HEK293 (cell line): Measurements from ENCODE around the gene KLHDC3.

Experiments
- GLI2 ChIP-seq: fragments of 450-650 bp; formaldehyde crosslinking; IDR thresholded peaks from 2 replicates; pipeline ENCODE4; 2017; ENCODE audit warnings: missing biosample characterization, missing genetic modification characterization, low read depth, borderline replicate concordance
- GLIS2 ChIP-seq: fragments of 450-650 bp; formaldehyde crosslinking; IDR thresholded peaks from 2 replicates; pipeline ENCODE4 v1.5.1; 2016; ENCODE audit warnings: missing biosample characterization, missing genetic modification characterization
- HOXC10 ChIP-seq: sonication (generic); formaldehyde crosslinking; IDR thresholded peaks from 2 replicates; pipeline ENCODE4 v1.8.1; 2023; ENCODE audit warnings: mild to moderate bottlenecking, missing genetic modification reagents
- KLF1 ChIP-seq: fragments of 450-650 bp; formaldehyde crosslinking; IDR thresholded peaks from 2 replicates; pipeline ENCODE4 v1.5.1; 2016; ENCODE audit warnings: missing biosample characterization, missing genetic modification characterization
- KLF9 ChIP-seq: fragments of 450-650 bp; formaldehyde crosslinking; IDR thresholded peaks from 2 replicates; pipeline ENCODE4 v1.5.1; 2016; ENCODE audit warnings: missing biosample characterization, missing genetic modification characterization, low read depth
- MYNN ChIP-seq: fragments of 450-650 bp; formaldehyde crosslinking; IDR thresholded peaks from 2 replicates; pipeline ENCODE4 v1.5.1; 2016; ENCODE audit warnings: missing biosample characterization, missing genetic modification characterization, borderline replicate concordance
- ZBTB48 ChIP-seq: fragments of 450-650 bp; formaldehyde crosslinking; IDR thresholded peaks from 2 replicates; pipeline ENCODE4 v1.5.1; 2016; ENCODE audit warnings: missing biosample characterization, missing genetic modification characterization
- ZBTB7A ChIP-seq: fragments of 450-650 bp; formaldehyde crosslinking; IDR thresholded peaks from 2 replicates; pipeline ENCODE4 v1.5.1; 2016; ENCODE audit warnings: low read depth, missing biosample characterization, missing genetic modification characterization
- ZFP69B ChIP-seq: fragments of 450-650 bp; formaldehyde crosslinking; IDR thresholded peaks from 2 replicates; pipeline ENCODE4 v1.5.1; 2016; ENCODE audit warnings: missing biosample characterization, missing genetic modification characterization
- ZNF10 ChIP-seq: fragments of 450-650 bp; formaldehyde crosslinking; IDR thresholded peaks from 2 replicates; pipeline ENCODE4 v1.5.1; 2017; ENCODE audit warnings: missing biosample characterization, missing genetic modification characterization
- ZNF132 ChIP-seq: fragments of 450-650 bp; formaldehyde crosslinking; IDR thresholded peaks from 2 replicates; pipeline ENCODE4 v1.5.1; 2017; ENCODE audit warnings: missing biosample characterization, missing genetic modification characterization, borderline replicate concordance
- ZNF174 ChIP-seq: fragments of 450-650 bp; formaldehyde crosslinking; IDR thresholded peaks from 2 replicates; pipeline ENCODE4 v1.5.0; 2017; ENCODE audit warnings: missing biosample characterization, mild to moderate bottlenecking, missing genetic modification characterization
- ZNF184 ChIP-seq: fragments of 450-650 bp; IDR thresholded peaks from 2 replicates; pipeline ENCODE4 v1.5.1; 2018; ENCODE audit warnings: missing biosample characterization, mild to moderate bottlenecking, missing genetic modification characterization
- ZNF214 ChIP-seq: fragments of 450-650 bp; formaldehyde crosslinking; IDR thresholded peaks from 2 replicates; pipeline ENCODE4 v1.5.1; 2017; ENCODE audit warnings: missing biosample characterization, mild to moderate bottlenecking, missing genetic modification characterization, borderline replicate concordance
- ZNF23 ChIP-seq: fragments of 450-650 bp; formaldehyde crosslinking; IDR thresholded peaks from 2 replicates; pipeline ENCODE4 v1.5.1; 2016; ENCODE audit warnings: missing biosample characterization, missing genetic modification characterization, borderline replicate concordance
- ZNF24 ChIP-seq: fragments of 450-650 bp; formaldehyde crosslinking; IDR thresholded peaks from 2 replicates; pipeline ENCODE4 v1.5.1; 2016; ENCODE audit warnings: missing biosample characterization, missing genetic modification characterization
- ZNF302 ChIP-seq: fragments of 450-650 bp; formaldehyde crosslinking; IDR thresholded peaks from 2 replicates; pipeline ENCODE4 v1.5.1; 2016; ENCODE audit warnings: missing biosample characterization, missing genetic modification characterization, low read depth
- ZNF311 ChIP-seq: fragments of 450-650 bp; formaldehyde crosslinking; IDR thresholded peaks from 2 replicates; pipeline ENCODE4 v1.5.1; 2017; ENCODE audit warnings: missing biosample characterization, missing genetic modification characterization, borderline replicate concordance
- ZNF341 ChIP-seq: fragments of 450-650 bp; formaldehyde crosslinking; IDR thresholded peaks from 2 replicates; pipeline ENCODE4; 2016; ENCODE audit warnings: low read depth, missing biosample characterization, missing genetic modification characterization
- ZNF530 ChIP-seq: fragments of 450-650 bp; formaldehyde crosslinking; IDR thresholded peaks from 2 replicates; pipeline ENCODE4 v1.5.1; 2016; ENCODE audit warnings: low read depth, missing biosample characterization, missing genetic modification characterization
- ZNF544 ChIP-seq: fragments of 450-650 bp; formaldehyde crosslinking; IDR thresholded peaks from 2 replicates; pipeline ENCODE4 v1.5.0; 2017; ENCODE audit warnings: missing biosample characterization, missing genetic modification characterization
- ZNF549 ChIP-seq: fragments of 450-650 bp; IDR thresholded peaks from 2 replicates; pipeline ENCODE4 v1.5.1; 2018; ENCODE audit warnings: missing biosample characterization, missing genetic modification characterization, mild to moderate bottlenecking, inconsistent platforms, moderate library complexity
- ZNF555 ChIP-seq: fragments of 450-650 bp; formaldehyde crosslinking; conservative IDR thresholded peaks from 2 replicates; pipeline ENCODE4 v1.5.1; 2017; ENCODE audit warnings: missing biosample characterization, mild to moderate bottlenecking, missing genetic modification characterization, inconsistent platforms
- ZNF561 ChIP-seq: fragments of 450-650 bp; IDR thresholded peaks from 2 replicates; pipeline ENCODE4 v1.5.1; 2018; ENCODE audit warnings: missing biosample characterization, missing genetic modification characterization, borderline replicate concordance
- ZNF571 ChIP-seq: fragments of 450-650 bp; formaldehyde crosslinking; IDR thresholded peaks from 2 replicates; pipeline ENCODE4 v1.5.0; 2017; ENCODE audit warnings: missing biosample characterization, missing genetic modification characterization
- ZNF660 ChIP-seq: fragments of 450-650 bp; IDR thresholded peaks from 2 replicates; pipeline ENCODE4 v1.5.1; 2018; ENCODE audit warnings: missing biosample characterization, mild to moderate bottlenecking, missing genetic modification characterization
- ZNF701 ChIP-seq: fragments of 450-650 bp; formaldehyde crosslinking; IDR thresholded peaks from 2 replicates; pipeline ENCODE4 v1.5.1; 2016; ENCODE audit warnings: missing biosample characterization, missing genetic modification characterization
- ZNF747 ChIP-seq: fragments of 450-650 bp; formaldehyde crosslinking; IDR thresholded peaks from 2 replicates; pipeline ENCODE4 v1.5.1; 2016; ENCODE audit warnings: missing biosample characterization, missing genetic modification characterization
- ZNF777 ChIP-seq: fragments of 450-650 bp; formaldehyde crosslinking; IDR thresholded peaks from 2 replicates; pipeline ENCODE4 v1.5.1; 2017; ENCODE audit warnings: missing biosample characterization, missing genetic modification characterization, borderline replicate concordance
- ZNF785 ChIP-seq: fragments of 450-650 bp; formaldehyde crosslinking; IDR thresholded peaks from 2 replicates; pipeline ENCODE4 v1.5.1; 2016; ENCODE audit warnings: missing biosample characterization, missing genetic modification characterization
- TF ChIP-seq, protein P1 (sequence below): fragments of 450-650 bp; formaldehyde crosslinking; IDR thresholded peaks from 2 replicates; pipeline ENCODE4 v1.5.1; 2016; ENCODE audit warnings: missing biosample characterization, missing genetic modification characterization
- TF ChIP-seq, protein P2 (sequence below): fragments of 450-650 bp; formaldehyde crosslinking; IDR thresholded peaks from 2 replicates; pipeline ENCODE4 v1.5.1; 2017; ENCODE audit warnings: missing biosample characterization, missing genetic modification characterization
- TF ChIP-seq, protein P3 (sequence below): fragments of 450-650 bp; formaldehyde crosslinking; IDR thresholded peaks from 2 replicates; pipeline ENCODE4 v1.5.1; 2016; ENCODE audit warnings: missing biosample characterization, missing genetic modification characterization, borderline replicate concordance
- TF ChIP-seq, protein P4 (sequence below): fragments of 450-650 bp; formaldehyde crosslinking; IDR thresholded peaks from 2 replicates; pipeline ENCODE4 v1.5.1; 2016; ENCODE audit warnings: missing biosample characterization, missing genetic modification characterization

KLHDC3 gene

DNA sequence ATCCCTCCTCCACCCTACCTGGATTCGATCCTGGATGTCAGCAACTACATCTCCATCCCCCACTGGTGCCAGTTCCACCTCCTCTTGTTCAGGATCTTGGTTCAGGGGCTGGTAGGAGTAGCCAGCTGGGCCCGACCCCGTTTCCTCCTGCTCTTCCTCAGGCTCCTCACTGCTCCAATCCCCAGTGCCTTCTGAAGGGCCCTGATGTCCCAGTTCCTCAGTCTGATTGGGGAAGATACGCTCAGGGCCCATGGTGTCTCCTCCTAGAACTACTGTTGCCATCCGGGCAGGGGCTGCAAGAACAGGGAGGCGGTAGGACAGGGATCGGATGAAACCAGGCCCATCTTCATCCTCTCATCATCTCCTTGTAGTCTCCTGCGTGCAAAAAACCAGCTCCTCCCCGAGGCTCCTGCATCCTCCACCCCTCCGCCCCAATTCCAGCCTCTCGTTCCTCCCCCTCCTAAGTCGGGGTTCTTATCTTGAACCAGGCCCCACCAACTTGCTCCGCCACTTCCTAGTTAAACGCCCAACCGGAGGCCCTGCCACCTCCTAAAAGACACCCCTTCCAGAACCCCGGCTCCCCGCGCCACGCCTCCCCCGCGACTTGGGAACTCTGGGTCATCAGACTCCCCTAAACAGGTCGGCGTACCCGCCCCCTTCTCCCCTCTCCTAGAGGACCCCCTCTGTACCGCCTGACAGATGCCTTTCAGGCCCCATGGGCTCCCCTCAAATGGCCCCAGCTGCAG, 779 bp upstream of the KLHDC3 start (continued):
- TF ChIP-seq ZNF341 (tag by site-specific recombination) = peak; percentile 57; the same call in 1 of the 2 replicates
- no peak for TF ChIP-seq ZFP69B (tag by site-specific recombination)
- TF ChIP-seq, protein P1, sequence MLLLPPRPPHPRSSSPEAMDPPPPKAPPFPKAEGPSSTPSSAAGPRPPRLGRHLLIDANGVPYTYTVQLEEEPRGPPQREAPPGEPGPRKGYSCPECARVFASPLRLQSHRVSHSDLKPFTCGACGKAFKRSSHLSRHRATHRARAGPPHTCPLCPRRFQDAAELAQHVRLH (tag by site-specific recombination) = peak; percentile 61; the same call in 1 of the 2 replicates
- 0 out of 2 replicates have a peak, but pooled peaks have one; percentile 54 for TF ChIP-seq ZBTB48
- TF ChIP-seq KLF9 (tag by site-specific recombination) = peak; percentile 90
- TF ChIP-seq, protein P2, sequence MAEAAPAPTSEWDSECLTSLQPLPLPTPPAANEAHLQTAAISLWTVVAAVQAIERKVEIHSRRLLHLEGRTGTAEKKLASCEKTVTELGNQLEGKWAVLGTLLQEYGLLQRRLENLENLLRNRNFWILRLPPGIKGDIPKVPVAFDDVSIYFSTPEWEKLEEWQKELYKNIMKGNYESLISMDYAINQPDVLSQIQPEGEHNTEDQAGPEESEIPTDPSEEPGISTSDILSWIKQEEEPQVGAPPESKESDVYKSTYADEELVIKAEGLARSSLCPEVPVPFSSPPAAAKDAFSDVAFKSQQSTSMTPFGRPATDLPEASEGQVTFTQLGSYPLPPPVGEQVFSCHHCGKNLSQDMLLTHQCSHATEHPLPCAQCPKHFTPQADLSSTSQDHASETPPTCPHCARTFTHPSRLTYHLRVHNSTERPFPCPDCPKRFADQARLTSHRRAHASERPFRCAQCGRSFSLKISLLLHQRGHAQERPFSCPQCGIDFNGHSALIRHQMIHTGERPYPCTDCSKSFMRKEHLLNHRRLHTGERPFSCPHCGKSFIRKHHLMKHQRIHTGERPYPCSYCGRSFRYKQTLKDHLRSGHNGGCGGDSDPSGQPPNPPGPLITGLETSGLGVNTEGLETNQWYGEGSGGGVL (tag by site-specific recombination) = peak; percentile 84
- TF ChIP-seq GLI2 (tag by site-specific recombination) = no peak
- TF ChIP-seq ZNF785 = no peak
- TF ChIP-seq ZNF311 (tag by site-specific recombination) = no peak
- no peak for TF ChIP-seq MYNN (tag by site-specific recombination)
- no peak for TF ChIP-seq ZNF549
- no peak for TF ChIP-seq ZNF747 (tag by site-specific recombination)
- TF ChIP-seq, protein P3, sequence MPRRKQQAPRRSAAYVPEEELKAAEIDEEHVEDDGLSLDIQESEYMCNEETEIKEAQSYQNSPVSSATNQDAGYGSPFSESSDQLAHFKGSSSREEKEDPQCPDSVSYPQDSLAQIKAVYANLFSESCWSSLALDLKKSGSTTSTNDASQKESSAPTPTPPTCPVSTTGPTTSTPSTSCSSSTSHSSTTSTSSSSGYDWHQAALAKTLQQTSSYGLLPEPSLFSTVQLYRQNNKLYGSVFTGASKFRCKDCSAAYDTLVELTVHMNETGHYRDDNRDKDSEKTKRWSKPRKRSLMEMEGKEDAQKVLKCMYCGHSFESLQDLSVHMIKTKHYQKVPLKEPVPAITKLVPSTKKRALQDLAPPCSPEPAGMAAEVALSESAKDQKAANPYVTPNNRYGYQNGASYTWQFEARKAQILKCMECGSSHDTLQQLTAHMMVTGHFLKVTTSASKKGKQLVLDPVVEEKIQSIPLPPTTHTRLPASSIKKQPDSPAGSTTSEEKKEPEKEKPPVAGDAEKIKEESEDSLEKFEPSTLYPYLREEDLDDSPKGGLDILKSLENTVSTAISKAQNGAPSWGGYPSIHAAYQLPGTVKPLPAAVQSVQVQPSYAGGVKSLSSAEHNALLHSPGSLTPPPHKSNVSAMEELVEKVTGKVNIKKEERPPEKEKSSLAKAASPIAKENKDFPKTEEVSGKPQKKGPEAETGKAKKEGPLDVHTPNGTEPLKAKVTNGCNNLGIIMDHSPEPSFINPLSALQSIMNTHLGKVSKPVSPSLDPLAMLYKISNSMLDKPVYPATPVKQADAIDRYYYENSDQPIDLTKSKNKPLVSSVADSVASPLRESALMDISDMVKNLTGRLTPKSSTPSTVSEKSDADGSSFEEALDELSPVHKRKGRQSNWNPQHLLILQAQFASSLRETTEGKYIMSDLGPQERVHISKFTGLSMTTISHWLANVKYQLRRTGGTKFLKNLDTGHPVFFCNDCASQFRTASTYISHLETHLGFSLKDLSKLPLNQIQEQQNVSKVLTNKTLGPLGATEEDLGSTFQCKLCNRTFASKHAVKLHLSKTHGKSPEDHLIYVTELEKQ = no peak
- no peak for TF ChIP-seq ZBTB7A (tag by site-specific recombination)
- TF ChIP-seq ZNF132 = no peak
- TF ChIP-seq, protein P4, sequence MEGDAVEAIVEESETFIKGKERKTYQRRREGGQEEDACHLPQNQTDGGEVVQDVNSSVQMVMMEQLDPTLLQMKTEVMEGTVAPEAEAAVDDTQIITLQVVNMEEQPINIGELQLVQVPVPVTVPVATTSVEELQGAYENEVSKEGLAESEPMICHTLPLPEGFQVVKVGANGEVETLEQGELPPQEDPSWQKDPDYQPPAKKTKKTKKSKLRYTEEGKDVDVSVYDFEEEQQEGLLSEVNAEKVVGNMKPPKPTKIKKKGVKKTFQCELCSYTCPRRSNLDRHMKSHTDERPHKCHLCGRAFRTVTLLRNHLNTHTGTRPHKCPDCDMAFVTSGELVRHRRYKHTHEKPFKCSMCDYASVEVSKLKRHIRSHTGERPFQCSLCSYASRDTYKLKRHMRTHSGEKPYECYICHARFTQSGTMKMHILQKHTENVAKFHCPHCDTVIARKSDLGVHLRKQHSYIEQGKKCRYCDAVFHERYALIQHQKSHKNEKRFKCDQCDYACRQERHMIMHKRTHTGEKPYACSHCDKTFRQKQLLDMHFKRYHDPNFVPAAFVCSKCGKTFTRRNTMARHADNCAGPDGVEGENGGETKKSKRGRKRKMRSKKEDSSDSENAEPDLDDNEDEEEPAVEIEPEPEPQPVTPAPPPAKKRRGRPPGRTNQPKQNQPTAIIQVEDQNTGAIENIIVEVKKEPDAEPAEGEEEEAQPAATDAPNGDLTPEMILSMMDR (tag by site-specific recombination) = no peak
- TF ChIP-seq ZNF530 (tag by site-specific recombination) = no peak
- peak; percentile 33; the same call in 1 of the 2 replicates for TF ChIP-seq KLF1 (tag by site-specific recombination)
- no peak for TF ChIP-seq ZNF555 (tag by site-specific recombination)
- TF ChIP-seq ZNF10 (tag by site-specific recombination) = no peak; the same call in 1 of the 2 replicates
- TF ChIP-seq ZNF174 = no peak
- no peak for TF ChIP-seq ZNF214 (tag by site-specific recombination)
- no peak for TF ChIP-seq ZNF701 (tag by site-specific recombination)
- TF ChIP-seq ZNF777 (tag by site-specific recombination) = no peak
- TF ChIP-seq ZNF561 (tag by site-specific recombination) = no peak
- TF ChIP-seq ZNF23 (tag by site-specific recombination) = no peak
- no peak for TF ChIP-seq ZNF302 (tag by site-specific recombination)
- no peak for TF ChIP-seq ZNF184 (tag by site-specific recombination)
- peak; percentile 46; the same call in 1 of the 2 replicates for TF ChIP-seq GLIS2 (tag by site-specific recombination)
- no peak for TF ChIP-seq ZNF544 (tag by site-specific recombination)
- no peak for TF ChIP-seq HOXC10
- TF ChIP-seq ZNF571 = no peak
- TF ChIP-seq ZNF24 (tag by site-specific recombination) = no peak
- TF ChIP-seq ZNF660 (tag by site-specific recombination) = 0 out of 2 replicates have a peak, but pooled peaks have one; percentile 45
